Activated CD8-positive, alpha-beta memory T cell treated with anti-CD3 and anti-CD28 coated beads, Interleukin-2, amount 50 U/mL, for 24 hours (primary cell): ENCODE data around the gene MAN2A1.
"Not testable (repeated sequence)": the region's sequence is repeated elsewhere in the genome, so short reads cannot be mapped to it uniquely, and the experiment has no call there.

Experiments used
- DNase-seq: peaks from one replicate; pipeline ENCODE4 v3.0.0-alpha.2; 2020; ENCODE audit errors: extremely low read depth

The MAN2A1 gene

DNA sequence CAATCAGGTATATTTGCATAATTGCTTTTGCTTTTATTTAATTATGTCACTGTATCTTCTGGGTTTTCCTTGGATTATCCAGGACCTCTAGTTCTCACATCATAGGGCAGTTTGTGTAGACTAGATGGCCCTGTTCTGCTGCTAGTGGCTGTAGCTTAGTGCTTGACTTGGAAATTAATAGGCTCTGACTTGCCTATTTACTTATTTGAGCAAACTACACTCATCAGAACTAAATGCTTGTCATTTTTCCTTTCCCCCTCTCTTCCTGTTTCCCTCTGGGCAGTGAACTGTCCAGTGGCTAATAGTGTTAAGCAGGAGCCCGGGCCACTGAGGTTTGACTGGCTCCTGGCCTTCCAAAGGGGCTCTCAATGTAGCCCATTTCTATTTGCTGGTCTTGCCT, 135.7 kb downstream of the MAN2A1 start:
- DNase-seq = no peak

DNA sequence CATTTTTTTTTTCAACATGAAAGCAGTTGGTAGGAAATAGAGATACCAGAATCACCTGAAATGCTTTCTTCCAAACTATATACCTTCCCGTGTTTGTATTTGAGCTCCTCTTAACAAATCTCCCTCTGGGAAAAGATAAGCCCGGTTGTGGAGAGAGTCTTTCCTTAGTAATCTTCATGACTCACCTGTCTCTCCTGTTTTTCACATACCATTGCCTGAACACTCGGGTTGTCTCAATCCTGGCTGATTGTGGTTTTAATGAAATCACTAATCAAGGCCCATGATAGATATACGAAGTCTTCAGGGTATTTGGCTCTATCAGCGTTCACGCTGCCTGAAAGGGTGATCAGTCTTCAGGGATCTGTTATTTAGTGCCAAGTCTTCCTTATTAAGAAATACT, 136.7 kb downstream of the MAN2A1 start:
- DNase-seq = no peak

DNA sequence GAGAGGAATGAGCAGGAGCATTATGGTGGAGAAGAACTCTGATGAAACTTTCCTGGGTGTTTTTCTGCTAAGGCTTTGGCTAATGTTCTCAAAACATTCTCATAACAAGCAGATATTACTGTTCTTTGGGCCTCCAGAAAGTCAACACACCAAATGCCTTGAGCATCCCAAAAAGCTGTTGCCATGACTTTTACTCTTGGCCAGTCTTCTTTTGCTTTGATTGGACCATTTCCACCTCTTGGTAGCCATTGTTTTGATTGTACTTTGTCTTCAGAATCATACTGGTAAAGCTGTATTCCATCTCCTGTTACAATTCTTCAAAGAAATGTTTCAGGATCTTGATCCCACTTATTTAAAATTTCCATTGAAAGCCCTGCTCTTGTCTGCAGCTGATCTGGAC, 139.6 kb downstream of the MAN2A1 start:
- no peak for DNase-seq

DNA sequence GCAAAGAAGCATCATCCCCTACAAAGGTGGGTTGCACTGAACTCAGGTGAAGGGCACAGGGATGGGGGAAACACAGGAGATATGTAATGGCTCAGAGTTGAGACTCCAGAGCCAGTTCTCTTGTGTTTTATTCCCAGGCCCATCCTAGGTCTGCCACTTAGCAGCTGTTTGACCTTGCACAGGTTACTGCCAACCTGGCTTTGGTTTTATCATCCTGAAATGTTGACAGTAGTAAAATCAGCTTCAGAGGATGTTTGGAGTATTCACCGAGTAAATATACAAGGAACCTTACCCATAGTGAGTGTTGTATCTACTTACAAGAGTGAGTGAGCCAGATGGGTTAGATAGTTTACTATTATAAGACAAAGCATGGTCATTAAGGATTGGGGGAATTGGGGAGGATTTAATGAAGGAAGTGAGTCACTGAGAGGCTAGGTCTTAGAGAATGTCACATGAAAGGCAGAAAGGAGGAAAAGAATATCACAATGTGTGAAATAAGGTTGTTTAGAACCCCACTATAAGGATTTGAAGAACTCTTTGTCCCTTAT, 141.3 kb downstream of the MAN2A1 start:
- DNase-seq = no peak

DNA sequence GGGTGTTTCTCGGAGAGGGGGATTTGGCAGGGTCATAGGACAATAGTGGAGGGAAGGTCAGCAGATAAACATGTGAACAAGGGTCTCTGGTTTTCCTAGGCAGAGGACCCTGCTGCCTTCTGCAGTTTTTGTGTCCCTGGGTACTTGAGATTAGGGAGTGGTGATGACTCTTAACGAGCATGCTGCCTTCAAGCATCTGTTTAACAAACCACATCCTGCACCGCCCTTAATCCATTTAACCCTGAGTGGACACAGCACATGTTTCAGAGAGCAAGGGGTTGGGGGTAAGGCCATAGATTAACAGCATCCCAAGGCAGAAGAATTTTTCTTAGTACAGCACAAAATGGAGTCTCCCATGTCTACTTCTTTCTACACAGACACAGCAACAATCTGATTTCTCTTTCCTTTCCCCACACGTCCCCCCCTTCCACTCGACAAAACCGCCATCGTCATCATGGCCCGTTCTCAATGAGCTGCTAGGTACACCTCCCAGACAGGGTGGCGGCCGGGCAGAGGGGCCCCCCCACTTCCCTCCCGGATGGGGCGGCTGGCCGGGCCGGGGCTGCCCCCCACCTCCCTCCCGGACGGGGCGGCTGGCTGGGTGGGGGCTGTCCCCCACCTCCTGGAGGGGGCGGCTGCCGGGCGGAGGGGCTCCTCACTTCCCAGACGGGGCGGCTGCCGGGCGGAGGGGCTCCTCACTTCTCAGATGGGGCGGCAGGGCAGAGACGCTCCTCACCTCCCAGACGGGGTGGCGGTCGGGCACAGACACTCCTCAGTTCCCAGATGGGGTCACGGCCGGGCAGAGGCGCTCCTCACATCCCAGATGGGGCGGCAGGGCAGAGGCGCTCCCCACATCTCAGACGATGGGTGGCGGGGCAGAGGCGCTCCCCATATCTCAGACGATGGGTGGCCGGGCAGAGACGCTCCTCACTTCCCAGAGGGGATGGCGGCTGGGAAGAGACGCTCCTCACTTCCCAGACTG, 142.8 kb downstream of the MAN2A1 start:
- not testable (repeated sequence) for DNase-seq

DNA sequence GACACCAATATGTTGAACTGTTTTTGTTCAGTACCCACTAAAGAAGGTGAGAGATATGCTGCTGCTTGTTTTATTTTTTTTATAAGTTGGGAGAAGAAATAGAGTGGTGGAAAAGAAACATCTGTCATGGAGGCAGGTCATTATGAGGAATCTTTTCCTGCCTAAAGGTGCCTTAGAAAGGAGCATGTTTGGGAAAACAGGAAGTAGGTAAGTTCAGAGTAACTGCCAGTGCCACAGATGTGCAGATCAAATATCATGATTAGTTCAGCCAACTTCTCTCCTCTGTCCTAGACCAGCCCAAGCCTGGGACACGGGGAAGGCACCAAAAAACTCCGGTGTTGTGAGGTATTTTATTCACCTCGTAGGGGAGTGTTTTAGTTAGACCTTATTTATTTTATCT, 144.2 kb downstream of the MAN2A1 start:
- DNase-seq = no peak

DNA sequence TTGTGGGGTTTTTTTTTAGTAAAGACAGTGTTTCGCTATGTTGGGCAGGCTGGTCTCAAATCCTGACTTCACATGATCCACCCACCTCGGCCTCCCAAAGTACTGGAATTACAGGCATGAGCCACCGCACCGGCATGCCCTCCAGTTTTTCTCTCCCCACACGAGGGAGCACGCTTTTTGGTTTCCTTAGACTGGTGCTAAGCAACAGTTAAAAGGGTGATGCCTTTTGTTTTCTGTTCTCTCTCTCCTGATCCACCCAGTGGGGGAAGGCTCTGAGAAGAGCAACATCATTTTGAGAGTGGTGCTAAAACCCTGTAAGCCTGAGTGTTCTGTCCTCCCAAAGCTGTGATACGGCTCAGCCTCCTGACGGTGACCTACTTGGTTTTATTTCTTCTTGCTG, 146.6 kb downstream of the MAN2A1 start:
- no peak for DNase-seq

DNA sequence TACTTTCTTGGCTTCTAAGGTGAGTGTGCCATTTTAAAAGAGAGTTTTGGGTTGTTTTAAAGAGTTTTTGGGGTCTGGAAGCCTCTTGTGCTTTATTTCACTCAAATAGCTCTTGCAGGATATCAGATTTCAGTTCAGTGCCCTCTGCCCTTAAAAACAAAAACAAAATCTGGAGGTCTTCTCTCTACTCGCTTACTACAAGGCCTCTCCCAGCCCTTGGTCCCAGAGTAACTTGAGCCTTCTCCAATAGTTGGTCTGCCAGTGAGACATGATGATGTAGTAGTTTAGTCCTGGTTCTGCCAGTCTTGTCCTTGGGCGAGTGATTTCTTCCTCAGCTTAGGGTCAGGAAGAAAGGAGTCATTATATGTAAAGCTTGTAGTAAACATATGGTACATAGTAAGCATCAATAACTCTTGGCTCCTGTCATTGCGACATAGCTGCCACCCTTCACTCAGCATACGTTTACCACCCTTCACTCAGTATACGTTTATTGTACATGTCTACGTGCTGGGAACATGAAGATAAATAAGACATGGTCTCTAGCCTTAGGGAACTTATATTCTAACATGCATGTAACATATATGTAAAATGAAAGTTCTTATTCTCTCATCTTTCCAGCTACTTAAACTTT, 147.6 kb downstream of the MAN2A1 start:
- no peak for DNase-seq

DNA sequence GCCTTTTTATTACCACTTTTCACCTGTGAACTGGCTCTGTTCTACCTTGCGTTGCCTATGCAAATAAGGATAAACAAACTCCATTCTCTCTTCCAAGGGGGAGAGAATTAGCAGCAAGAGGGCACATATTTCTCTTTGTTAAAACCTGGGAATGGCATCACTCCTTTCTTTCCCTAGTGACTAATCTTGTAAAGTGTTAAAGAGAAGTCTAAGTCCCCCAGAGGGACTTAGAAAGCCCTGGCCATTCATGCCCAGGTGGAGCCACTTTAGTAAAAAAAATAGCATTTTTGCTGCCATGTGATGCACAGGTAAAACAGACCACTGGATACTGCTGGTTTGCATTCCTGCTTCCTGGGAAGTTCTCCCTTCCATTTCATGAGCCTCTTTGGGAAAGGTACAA, 148.4 kb downstream of the MAN2A1 start:
- DNase-seq = no peak

DNA sequence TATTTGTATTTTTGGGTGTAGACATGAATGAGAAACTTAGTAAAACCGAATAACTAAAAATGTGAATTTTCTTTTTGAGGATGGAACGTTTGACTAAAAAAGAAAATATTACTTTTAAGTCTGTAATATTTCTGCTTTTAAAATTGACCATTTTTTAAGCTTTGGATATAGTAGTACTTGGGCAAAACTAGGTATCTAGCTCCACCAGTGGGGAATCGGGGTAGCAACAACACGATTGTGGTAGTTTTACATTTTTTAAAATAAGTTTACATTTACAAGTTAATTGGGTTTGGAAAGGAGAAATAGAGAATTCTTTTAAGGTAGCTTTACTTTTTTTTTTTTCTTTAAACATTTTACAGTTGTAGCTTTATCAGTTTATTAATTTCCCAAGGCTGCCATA, 154.4 kb downstream of the MAN2A1 start:
- no peak for DNase-seq

DNA sequence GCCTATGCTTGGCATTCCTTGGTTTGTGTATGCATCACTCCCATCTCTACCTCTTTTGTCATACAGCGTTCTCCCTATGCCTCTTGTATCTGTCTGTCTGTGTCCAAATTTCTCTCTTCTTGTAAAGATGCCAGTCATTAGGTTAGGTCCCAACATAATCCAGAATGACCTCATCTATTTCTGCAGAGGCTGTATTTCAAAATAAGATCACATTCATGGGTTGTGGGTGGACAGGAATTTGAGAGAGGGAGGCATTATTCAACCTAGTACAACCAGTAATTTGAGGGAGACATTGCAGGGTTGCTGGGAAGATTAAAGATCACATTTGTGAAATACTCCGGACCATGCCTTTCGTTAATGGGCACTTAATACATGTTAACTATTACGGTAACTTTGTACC, 155.0 kb downstream of the MAN2A1 start:
- DNase-seq = no peak

DNA sequence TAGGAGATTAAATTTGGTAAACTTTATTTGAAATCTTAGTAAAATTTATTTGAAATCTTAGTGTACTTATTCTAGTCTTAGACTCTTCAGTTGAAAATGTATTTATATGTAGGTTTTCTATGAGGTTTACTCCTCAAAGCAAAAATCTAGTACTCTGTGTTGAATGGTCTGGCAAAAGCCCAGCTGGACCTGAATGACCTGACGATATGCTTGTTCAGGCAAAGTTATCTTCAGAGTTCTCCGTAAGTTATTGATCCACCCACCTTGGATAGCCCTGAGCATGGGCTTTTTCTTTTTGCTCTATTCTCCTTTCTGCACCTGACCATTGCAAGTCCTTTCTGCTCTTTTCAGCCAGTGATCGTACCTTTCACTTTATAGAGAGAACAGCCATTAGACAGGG, 158.4 kb downstream of the MAN2A1 start:
- DNase-seq = no peak

DNA sequence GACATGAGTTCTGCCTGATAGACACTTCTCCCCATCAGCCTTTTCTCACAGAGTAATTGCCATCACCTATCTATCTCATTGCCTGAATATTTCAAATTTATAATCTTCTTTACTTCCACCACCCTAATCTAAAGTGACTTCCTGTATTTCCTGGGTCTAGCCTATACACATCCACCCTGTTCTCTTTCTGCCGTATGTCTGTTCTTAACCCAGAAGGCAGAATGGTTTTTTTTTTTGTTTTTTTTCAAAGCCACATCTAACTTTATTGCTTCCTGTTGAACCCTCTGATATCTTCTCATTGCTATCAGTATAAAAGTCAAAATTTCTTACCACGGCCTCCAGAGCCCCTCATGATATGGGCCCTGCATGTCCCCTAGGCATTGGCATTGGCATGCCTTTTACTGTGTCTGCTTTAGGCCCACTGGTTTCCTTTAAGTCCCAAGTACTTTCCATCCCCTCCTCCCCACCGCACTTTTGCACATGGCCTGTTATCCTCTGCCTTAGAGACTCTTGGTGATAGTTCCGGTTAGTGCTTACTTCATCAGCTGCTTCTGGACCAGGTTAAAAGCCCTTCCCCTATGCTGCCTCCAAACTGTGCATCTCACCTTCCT, 159.9 kb downstream of the MAN2A1 start:
- no peak for DNase-seq

DNA sequence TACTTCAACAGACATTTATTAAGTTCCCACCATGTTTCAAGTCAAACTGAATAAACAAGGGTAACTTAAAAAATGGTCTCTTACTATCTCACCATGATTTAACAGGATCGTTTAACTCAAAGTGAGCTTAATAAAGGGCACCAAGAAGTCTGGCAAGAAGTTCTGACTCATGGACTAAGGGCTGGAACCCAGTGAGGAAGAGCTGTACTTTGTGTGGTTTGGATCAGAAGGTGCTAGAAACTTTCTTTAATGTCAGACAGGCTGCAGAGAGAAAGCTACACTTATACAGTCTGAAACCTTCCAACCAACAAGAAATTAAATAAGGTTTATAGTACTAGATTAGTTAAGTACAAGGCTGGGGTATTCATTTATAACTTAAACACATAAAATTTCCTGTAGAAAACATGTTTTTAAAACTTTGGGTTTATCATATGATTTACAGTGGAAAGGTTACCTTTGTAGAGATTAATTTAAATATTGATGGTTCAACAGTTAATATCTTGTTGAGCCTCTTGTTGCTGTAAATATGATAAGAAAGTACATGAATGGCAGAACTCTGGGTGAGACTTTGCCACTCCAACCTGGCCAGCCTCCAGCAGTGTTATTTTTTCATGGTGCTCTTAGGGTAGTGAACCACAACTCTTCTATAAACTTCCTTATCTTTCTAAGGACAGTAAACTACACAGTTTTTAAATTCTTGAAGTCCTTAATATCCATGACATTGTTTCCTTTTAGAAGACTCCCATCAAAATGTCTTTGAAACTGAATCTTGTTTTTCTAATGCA, 162.8 kb downstream of the MAN2A1 start:
- DNase-seq = no peak

DNA sequence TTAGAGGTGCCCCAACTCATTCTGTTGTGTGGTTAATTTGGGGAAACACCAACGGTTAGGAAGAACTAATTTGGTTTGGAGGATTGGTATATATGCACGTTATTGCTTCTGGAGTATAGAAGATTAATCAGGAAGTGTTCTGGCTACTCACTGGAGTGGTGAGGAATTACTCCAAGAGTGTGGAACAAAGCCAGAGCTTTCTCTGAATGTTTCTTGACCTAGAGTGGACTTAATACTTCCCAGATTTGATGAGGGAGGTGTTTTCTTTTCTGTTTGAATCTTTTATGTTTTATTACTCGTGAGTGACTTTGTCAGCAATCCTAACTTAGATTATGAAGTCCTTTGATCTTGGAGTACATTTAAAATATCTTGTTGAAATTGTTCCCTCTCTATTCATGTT, 163.7 kb downstream of the MAN2A1 start:
- no peak for DNase-seq

DNA sequence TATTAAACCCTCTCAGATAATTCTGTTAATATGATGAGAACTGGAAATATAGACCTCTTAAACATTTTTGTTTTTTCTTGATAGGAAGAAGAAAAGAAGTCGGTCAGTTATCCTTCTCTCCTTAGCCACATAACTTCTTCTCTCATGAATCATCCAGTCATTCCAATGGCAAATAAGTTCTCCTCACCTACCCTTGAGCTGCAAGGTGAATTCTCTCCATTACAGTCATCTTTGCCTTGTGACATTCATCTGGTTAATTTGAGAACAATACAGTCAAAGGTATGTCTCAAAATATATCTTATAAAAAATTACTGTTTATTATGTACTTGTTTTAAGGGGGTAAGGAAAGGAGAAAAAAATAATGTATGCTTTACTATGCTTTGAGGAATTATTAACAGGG, 165.3 kb downstream of the MAN2A1 start:
- no peak for DNase-seq

DNA sequence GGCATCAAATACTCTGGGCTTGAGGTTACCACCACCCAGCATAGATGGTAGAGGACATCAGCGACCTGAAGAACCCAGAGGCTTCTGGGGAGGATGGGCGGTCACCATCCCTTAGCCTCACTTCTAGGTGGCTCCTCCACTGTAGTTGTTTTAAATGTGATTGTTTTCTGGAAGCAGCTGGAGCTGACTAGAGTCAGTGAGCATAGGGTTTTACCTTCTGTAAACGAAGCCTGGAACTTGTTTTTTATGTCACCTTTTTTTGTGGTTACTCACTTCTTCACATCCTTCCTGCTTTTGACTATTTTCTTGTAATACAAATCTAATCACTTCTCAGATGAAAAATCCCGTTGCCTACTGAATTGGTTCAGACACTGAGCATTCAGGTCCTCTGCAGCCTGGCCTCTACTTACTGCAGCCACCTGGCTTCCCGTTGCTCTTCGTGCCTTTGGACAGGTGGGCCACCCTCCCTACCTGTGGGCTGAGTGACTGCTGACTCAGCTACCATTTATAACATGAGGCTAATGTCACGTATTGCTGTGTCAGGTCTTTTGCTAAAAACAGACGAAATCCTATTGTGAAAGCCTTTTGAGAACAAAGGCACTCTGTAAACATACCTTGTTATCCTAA, 167.8 kb downstream of the MAN2A1 start:
- no peak for DNase-seq

DNA sequence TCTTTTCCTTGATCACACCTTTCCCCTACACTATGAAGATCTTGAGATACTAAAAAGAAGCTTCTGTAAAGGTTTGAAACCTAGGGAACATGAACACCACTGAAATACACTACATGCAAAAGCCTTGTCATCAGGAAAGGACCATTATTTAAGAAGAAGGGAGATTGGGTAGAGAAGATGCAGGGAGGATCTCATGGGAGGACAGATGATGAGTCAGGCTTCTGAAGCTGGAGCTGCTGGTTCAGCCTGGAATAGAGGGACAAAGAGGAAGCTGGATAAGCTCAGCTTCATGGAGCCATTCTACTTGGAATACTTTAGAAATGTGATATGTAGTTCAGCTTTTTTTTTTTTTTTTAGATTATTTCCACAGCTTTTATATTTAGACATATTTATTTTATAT, 169.8 kb downstream of the MAN2A1 start:
- no peak for DNase-seq

DNA sequence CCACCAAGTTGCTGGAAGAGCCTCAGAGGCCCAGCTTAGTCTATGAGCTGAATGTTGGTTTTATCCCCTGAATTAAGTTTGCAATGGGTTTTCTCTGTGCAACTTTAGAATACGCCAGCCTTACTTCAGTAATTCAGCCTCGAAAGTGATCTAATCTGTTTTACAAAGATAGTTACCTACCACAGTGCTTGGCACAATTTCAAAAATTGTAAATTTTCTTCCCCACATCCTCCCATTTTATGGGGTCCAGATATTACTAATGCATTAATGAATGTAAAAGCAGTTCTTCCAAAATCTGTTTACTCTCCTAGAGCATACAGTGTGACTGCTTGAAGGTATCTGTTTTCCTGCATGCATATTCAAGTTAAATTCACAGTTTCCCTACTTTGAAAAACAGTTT, 172.6 kb downstream of the MAN2A1 start:
- DNase-seq = no peak

DNA sequence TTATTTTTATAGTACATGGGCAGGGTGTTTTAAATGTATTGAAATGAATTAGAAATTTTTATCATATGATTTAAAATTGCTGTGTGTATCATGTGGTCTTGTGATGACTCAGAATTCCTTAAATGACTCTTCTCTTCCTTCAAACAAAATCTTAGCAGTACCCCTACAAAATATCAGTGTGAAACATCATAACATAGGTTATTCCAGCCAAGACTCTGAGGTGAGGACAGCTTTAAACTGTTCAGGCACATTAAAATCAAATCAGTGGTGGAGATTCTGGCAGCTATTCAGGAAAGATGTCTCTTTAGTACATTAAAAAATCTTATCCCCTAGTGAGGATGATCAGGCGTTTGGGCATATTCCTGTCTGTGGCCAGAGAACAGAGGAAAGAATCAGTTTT, 174.0 kb downstream of the MAN2A1 start:
- no peak for DNase-seq

DNA sequence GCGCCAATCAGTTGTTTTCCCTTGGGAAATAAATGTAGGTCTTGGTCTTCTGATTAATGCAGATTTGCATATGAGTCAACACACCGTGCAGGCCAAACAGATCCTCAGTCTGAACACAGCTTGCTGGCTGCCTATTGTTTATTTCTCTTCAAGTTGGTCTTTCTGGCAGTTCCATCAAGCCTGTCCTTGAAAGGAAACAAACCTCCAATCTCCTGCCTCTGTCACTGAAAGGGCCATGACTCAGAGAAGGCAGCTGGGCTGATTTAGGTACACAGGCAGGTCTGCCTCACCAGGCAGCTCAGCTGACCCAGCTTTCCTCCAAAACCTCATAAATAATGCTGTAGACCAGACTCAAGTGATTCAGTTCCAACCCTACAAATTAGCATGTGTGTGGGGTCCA, 175.9 kb downstream of the MAN2A1 start:
- DNase-seq = no peak
